Measurements from ENCODE around the gene GLRA1.

GLRA1 gene

DNA sequence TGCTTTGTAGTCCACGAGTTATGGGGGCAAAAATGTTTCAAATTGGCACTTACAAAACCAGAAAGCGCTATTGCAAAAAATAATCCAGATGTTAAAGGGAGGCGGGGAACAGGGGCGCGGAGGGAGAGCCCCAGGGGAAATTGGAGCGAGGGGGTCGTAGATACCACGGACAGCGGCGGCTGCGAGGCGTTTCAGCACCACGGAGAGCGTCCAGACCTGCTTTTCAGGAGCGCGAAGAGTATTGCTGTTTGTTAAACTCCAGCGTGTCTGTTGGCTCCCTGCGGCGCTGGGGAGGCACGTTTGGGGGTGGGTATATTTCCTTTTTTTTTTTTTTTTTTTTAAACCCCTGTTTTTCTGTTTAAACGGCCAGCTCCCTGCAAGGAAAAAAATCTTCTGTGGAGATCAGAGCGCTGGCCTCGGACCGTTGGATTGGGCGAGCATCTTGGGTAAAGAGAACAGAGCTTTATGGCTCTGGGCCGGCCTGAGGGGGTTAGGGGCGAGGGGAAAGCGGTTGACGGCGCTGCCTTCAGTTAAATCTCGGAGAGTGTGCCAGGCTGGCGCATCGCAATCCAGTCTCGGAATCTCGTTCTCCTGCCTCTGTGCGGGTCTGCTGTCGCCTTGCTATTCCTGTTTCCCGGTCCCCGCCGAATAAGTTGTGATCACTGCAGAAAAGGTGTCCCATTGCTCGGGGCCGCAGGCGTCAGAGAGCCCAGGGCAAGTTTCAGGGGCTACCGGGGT is at the start of gene GLRA1:
Gene GLRA1 (minus strand): TSS at position 288 of the 738 bp plus-strand sequence. CDS start 302 bp downstream, outside the sequence.
- peak; percentile 37 for DNase-seq

DNA sequence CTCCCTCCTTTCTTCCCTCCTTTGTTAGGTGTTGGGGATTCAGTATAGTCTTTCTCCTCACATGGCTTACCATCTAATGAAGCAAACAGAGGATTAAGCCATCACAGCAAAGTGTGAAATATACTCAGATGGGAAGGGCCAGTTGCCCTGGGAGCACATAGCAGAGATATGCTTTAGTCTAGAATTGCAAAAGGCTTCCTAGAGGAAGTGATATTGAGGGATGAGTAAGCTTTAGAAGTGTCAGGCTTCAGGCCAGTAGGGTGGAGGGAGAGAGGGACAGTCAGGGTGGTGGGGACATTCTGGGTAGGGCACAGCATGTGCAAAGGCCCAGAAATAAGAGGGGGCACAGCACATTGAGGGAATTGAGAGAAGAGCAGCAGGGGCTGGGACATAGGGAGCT is 46.2 kb upstream of the GLRA1 start:
- DNase-seq = no peak

DNA sequence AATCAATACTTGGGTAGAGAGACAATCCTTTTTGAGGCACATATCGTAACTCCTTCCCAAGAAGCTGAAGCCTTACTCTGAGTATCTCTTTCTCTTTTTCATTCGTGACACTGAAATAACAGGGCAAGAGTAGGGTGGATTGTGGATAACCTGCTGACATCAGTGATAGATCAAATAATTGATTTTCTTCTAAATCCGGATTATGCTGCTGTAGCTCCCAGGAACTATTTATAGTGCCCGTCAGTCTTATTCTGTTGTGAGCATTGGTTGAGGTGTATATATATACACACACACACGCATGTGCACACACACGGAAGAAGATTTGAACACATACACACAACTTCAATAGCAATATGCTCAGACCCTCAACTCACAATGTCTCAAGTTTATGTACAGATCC is 43.2 kb upstream of the GLRA1 start:
- no peak for DNase-seq

DNA sequence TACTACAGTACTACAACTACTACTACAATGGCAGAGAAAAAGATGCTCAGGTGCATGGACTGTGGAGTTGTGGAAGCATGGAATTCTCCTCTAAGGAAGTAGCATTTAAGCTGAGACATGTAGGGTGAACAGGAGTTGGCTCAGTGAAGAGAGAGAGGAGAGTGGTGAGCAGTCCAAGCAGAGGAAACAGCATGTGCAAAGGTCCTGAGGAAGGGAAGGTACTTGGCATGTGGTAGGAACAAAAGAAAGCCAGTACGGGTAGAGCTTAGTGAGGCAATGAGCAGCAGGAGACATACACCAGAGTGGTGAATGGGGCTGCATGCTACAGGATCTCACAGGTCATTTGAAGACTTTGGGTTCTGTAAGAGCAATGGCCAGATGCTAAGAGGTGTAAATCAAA is 41.4 kb upstream of the GLRA1 start:
- DNase-seq = no peak

DNA sequence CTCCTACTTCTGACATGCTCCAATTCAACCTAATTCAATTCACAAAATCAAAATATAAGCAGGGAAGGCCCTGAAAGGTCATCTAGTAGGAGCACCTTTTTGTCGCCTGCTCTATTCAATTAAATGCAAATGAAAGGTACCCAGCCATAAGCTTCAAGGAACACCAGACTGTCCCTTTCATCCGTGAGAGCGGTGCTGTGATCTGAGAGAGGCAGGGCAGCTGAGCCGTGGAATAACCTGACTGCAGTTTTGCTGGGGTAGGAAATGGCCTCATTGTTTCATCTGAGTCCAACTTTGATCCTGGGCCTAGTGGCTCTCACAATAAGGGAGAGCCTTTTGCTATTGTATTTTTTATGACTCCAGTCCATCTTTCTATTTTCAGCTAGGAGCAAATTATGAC is 39.8 kb upstream of the GLRA1 start:
- no peak for DNase-seq

DNA sequence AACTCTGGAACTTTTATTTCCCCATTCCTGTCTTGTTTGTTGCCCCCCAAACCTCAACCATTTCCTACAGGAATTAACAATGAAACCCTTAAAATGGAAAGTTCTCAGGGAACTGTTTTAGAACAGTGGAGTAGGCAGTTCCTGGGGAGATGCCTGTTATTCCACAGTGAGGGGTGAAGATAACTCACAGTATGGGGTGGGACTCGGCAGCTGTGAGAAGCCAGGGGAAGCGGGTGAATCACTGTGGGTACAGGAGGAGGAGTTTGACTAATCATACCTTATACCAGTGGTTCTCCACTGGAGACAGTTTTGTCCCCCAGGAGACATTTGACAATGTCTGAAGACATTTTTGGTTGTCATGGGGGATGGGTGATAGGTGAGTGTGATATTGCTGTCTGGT is 36.9 kb upstream of the GLRA1 start:
- no peak for DNase-seq

DNA sequence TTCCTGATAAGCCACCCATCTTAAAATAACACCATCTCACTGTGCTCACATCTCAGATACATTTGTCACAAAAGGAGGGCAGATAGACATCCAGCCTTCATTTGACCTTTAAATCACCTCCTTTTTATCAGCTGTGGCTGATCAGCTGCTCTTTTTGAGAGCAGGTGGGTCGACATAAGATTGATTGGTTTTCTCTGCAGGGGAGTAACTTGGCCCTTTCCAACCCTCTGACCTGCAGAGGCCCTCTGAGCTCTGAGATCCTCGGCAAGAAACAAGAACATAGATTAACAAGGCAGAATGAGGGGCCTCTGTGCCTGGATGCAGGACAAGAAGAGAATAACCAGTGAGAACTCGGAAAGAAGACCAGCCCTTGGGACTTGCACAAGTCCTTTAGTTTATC is 33.5 kb upstream of the GLRA1 start:
- no peak for DNase-seq

DNA sequence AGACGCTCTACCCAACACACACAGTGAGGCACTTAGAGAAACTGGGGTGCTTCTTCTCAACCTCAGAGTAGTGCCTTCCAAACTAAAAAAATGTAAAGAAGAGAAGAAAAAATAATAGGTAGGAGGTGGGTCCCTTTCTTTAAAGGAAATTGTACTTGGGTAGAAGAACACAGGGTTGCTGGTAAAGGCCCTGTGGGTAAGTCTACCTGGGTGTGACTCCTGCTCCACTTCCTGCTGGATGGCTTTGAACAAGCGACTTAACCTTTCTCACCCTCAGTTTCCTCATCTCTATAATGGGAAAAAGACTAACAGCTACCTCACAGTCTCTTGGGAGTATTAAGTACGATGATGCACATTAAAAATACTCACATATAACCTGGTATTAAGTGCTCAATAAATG is 32.1 kb upstream of the GLRA1 start:
- DNase-seq = no peak

DNA sequence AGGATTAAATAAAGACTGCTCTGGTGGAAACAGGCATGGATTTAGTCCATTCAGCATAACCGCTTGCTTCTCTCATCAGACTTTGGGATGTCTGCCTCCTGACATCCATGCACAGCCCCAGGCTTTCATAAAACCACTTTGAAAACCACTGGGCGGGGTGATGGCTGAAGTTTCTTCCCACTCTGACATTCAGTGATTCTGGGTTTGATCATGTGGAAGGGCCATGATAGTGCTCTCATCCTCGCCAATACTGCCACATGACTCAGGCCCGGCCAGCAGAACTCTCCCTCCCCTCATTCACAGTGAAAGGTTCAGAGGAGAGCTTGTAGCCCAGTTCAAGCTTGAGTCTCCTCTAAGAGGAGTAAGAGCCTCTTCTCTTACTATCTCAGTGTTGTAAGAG is 29.6 kb upstream of the GLRA1 start:
- no peak for DNase-seq

DNA sequence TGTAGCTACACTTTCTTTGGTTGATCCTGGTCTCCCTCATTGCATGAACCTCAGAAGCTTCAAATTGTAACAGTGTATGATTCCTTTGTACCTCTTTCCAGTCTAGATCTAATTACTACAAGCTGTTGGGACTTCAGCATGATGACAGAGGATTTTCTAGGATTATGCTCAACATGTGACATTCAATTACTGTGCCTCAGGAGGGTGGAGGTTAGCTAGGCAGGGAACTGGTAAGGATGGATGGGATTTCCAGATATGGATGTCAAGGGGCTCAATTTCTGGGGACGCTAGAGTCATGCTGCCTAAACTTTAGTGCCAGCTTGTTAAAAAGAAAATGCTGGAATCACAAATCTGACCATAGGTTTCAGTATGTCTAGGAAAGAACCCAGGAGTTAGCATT is 29.2 kb upstream of the GLRA1 start:
- DNase-seq = no peak

DNA sequence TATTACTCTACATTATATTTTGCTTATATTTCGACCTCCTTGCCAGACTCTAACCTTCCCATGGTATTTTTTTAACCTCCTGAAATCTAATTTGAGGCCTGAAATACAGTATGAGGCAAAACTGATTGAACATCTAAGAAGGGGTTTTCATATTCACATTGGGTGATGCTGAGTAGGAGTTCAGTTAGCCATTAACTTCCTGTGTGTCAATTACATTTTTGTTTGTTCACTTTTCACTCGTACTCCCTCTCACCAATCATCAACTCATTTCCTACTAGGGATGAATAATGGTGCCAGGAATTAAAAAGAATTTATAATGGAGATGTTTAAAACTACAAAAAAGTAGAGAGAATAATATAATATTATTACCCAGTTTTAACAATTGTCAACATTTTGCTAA is 27.6 kb upstream of the GLRA1 start:
- DNase-seq = no peak

DNA sequence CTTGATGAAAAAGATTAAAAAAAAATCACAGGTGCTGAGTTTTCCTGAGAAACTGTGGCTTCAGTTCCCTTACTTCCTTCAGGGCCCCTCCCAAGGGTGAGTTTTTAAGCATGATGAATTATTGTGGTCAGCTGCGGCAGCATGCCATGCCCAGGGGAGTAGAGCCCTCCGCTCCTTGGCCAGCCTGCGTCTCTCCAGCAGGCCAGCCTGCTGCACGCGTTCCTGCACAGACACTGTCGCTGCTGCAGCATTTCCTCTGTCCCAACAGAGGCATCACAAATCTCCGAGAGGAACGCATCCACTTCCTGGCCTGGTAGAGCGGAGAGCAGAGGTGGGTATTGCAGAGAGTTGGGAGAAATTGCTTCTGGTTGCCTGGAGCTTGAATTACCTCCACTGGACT is 26.1 kb upstream of the GLRA1 start:
- no peak for DNase-seq

DNA sequence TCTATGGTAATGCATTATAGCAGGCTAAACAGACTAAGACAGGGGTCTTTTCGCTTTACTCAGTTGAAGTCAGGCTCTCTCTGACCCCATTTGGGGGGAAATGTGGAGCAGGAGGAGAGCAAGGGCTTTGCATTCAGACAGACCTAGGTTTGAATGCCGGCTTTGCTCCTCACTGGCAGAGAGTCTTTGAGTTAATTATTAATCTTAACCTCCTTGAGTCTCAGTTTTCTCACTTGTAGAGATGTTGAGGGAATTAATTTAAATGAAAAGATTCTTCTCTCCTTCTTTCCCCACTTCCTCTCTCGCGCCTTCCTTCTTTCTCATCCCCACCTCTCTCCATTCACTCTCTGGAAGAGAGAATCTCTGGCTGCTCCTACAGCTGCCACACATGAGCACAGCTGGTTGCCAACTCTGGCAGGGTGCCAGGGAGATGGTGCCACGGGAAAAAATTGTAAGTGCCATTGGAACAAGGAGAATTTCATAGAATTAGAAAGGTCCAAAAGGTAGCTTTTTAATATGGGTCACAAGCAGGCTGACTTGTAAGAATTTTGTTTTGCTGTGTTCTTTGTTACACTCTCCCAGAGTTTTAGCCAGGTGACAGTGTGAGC is 25.2 kb upstream of the GLRA1 start:
- DNase-seq = no peak

DNA sequence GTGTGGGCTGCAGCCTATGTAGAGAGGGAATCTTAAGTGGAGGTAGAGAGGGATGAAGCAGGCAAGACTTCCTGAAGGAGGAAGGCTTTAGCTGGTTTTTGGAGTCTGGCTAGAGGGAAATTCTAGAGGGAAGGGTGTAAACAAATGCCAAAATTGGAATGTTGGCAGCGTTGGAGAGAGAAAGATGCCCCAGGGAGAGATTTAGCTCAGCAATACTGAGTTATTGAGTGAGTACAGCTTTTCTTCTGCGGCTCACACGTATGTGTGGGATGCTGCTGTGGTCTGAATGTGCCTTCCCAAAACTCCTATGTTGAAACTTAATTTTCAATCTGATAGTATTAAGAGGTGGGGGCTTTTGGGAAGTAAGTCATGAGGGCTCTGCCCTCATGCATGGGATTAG is 24.5 kb upstream of the GLRA1 start:
- DNase-seq = no peak

DNA sequence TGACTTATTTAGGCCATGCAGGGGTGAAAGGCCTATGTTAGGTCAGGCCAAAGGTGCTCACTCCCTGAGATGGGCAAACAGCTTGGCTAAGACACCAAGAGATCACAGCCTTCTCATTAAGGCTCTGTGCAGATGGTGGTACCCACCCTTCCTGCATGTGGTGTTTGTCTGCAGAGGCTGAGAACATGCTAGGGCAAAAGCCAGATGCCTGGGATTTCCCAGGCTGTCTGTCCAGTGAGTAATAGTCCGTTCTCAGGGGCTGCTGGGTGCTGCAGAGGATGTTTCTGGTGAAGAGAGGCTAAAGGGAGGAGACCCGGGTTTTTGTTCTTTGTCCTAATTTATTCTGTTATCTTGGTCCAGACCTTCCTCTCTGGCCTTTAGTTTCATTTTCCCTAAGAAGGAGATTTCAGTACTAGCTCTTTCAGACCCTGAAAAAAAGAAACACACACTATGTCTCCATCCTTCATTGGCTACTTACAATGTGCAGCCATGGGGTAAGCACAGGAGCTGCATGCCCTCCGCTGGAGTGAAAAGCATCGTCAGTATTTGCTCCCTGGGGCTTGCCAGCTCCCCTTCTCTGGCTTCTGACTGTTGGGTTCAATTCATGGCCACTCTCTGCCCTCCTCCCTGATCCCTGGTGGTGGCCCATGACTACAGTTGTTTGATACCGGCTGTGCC is 23.4 kb upstream of the GLRA1 start:
- DNase-seq = no peak

DNA sequence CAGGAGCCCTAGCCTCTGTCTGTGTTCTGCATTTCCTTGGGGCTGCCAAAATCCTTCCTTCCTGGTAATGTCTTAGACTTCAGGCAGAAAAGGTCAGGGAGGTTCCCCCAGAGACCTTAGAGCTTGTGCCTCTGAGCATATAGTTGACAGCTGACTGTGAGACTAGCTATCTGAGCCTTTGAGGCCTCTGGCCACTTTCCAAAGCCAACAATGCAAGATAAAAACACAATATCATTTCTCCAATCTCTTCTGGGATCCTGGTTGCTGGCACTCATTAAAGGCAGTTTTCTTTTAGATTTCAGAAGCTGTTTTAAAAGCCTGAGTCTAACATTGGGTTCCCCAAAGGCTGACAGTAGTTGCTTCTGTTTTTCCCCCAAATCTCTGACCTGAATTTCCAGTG is 13.2 kb upstream of the GLRA1 start:
- DNase-seq = no peak

DNA sequence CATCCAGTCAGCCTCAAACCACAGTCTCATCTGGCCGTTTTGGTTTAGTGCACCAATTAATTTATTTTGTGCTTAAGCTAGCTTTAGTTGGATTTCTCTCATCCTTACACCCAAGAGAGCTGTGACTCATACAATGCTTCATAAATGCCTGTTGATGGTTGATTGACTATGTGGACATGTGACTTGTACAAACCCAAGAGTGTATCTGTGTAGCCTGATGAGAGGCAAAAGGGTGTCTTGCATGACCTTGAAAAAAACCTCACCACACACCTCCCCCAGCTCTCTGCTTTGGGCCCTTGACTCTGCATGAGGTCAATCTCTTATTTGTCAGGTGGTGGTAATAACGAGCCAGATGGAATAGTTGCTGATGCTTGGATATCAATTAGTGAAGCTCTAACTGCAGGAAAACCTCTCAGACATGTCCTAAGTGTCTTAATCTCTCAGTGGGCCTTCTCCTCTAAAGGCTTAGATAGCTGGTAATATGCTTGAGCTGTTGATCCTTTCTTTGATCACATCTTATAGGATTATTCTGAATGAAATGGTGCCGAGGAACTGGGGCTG is 10.6 kb upstream of the GLRA1 start:
- no peak for DNase-seq

DNA sequence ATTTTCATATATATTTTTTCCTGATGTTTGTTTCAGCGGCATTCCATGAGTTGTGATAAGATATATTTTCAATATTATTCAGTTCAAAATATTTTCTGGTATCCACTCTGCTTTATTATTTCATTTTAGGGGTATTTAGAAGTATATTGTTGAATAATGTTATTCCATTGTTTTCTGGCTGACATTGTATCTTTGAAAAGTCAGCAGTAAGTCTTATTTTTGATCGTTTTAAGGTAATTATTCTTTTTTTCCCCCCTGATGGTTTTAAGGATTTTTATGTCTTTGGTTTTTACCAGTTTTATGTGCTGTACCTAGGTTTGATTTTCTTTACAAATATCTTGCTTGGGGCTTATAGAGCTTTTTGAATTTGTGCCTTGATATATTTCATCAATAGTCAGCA is 6.6 kb upstream of the GLRA1 start:
- no peak for DNase-seq

DNA sequence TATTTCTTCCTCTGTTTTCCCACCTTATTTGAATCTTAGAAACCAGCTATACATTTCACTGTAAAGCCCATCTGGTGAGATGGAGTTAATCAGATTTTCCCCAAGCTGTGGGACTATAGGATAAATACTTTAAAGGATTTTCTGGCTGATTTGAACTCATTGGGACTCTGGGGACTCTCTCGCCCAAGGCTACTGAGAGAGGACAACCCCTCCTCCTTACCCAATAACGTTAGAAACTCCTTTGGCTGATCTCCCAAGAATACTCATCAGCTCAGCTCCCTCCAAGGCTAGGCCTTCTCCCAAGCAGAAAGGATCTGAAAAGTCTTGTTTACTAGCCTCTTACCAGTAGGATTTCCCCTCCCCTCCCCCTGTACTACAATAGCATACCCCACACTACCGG is 1.5 kb upstream of the GLRA1 start:
- DNase-seq = no peak

DNA sequence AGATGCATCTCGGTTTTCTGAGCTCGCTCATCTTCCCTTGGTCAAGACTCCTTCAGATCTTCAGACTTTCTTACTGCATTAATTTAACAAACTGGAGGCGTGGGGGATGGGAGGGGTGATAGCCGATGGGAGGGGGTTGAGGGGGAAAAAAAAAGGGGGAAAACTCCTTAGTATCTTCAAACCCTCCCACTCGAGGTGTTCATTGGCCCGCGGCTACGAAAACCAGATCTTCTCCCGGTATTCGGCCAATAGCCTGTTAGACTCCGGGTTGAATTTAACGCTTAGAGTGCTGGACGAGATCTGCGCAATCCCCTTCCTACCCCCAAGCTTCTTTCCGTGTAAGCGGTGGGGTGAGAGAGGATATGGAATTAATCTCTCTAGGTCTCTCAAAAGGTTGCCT is 689 bp upstream of the GLRA1 start:
- no peak for DNase-seq

DNA sequence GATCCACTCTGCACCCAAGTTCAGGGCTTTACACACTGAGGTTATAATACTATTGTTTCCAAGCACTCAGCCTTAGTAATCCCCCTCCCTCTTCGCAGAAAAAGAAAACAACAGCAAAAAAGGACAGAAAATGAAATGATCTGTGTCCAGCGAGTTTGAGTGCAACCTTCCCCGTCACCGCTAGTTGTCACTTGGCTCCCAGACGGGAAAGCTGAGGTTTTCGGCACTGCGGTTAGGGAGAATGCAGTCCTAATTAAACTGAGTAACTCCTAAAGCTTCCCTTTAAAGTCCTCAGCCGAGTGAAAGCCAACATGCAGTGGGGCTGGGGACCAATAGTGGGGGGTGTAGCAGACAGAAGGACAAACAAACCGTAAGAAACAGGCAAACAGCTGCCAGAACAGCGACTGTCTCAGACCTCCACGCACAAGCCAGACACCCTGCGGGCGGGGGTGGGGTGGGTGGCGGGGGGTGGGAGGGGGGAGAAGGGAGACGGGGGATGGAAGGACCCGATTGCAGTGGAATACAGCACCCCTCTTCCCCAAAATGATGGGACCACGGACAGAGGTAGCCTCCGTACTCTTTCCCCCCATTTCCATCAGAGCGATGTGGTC is 680 bp downstream of the GLRA1 start:
- DNase-seq = no peak

DNA sequence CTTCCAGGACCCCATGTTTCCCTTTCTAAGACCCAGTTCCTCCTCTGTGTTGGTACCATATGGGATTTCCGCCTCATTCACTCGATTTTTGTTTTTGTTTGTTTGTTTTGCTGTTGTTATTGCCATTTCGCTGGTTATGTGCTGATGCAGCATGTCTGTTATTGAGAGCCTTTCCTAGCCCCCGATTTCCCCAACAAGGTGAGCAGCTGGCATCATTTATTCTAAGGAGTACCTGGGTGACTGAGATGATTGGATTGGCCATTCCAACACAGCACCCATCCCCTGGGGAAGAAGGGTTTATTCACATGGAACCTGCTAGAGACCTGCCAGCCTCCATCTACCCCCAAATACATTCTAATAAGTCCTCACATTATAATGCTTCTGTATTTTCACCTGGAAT is 2.7 kb downstream of the GLRA1 start:
- DNase-seq = no peak

DNA sequence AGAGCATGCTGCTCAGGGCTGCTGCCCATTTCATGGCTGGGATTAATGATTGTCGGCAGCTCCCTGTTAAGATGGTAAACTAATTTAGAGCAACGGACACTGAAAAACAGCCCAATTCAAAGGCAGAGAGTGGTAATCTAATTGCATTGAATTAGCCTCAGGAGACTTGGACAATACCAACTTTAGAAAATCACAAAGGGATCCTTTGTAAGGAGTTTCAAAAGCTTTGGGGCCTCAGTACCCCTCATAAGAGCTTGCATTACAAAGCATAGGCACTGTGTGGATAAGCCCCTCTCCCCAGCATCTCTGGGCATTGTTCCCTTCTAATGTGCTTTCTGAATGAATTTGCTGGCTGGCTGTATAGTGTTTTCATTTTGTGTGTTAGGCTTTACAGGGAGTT is 6.7 kb downstream of the GLRA1 start:
- no peak for DNase-seq

DNA sequence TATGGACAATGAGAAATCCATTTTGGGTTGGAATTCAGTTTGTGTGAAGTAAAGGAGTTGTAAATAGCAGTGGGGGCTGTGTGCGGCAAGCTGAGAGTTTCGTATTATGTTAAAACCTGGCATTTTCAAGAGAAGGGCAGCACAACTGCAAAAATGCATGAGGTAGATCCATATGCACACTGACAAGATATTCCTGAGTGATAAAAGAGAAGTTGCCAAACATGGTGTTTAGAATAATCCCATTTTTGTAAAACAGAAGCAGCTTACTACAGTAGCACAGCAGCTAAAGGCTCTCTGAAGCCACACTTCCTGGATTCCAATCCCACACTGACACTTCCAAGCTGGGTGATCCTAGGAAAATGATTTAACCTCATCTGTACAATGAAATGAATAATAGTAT is 11.2 kb downstream of the GLRA1 start:
- DNase-seq = no peak

Data from activated CD8-positive, alpha-beta memory T cell treated with anti-CD3 and anti-CD28 coated beads, Interleukin-2, amount 50 U/mL, for 4 hours (primary cell).